ENCODE measurements around the gene AXIN2. TPM values are rescaled to one million over a fixed set of nuclear protein-coding genes. Genes with fewer than 3 reads are reported as not detected.
"Not testable (repeated sequence)": the region's sequence is repeated elsewhere in the genome, so short reads cannot be mapped to it uniquely, and the experiment has no call there.

AXIN2 gene
- polyA plus RNA-seq, 3 donors, result 0.10 TPM; not detected in 2

DNA sequence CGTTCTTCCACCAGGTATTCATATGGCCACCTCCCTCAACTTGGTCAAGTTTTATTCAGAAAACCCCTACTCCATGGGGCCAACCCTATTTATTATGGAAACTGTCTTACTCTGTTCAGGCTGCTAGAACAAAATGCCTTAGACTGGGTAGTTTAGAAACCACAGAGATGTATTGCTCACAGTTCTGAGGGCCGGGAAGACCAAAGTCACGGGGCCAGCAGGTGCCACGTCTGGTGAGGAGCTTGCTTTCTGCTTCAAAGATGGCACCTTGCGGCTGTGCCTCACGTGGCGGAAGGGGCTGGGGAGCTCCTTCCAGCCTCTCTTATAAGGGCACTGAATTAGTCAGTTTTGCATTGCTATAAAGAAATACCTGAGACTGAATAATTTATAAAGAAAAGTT is 74.3 kb downstream of the AXIN2 start:
- Histone ChIP-seq H3K4me2 (replicated peaks; ENCODE audit: extremely low read depth, low read length, poor library complexity, severe bottlenecking) (no peak overlapping the region), H3K9ac (ENCODE audit: insufficient read depth, low read length, poor library complexity, severe bottlenecking) (no peak overlapping the region), H2AFZ (ENCODE audit: insufficient read depth, low read depth, low read length, poor library complexity, severe bottlenecking) (no peak overlapping the region), H3K4me3 (replicated peaks in 1 of 3; ENCODE audit: low read depth in 2 of 3, low read length in 3 of 3) (no peak overlapping the region), H3K4me1 (ENCODE audit: control insufficient read depth in 1 of 2, insufficient read depth in 2 of 2, low read length in 2 of 2) (no peaks in the 10 kb centered on the region), H3K9me3 (replicated peaks in 1 of 2; ENCODE audit: control insufficient read depth in 1 of 2, insufficient read depth in 1 of 2, low read length in 2 of 2) (no peaks in the 10 kb centered on the region), H4K20me1 (ENCODE audit: insufficient read depth, low read length) (no peaks in the 10 kb centered on the region), H3K79me2 (ENCODE audit: insufficient read depth, low read length) (no peaks in the 10 kb centered on the region), H3K36me3 (replicated peaks in 1 of 2; ENCODE audit: control insufficient read depth in 1 of 2, insufficient read depth in 2 of 2, low read length in 2 of 2) (no peaks in the 10 kb centered on the region), H3K27ac (ENCODE audit: low read depth in 1 of 2, low read length in 2 of 2) (no peak overlapping the region), H3K27me3 (ENCODE audit: control insufficient read depth in 2 of 2, insufficient read depth in 2 of 2, low read length in 2 of 2) (no peaks in the 10 kb centered on the region)
- Mint-ChIP-seq H3K9me3 (peaks cover 0 to 10% (median 8%) of the 10 kb centered on the region in 7 donors), H3K27me3 (ENCODE audit: low read depth in 3 of 3) (peaks cover 2 to 9% (median 2%) of the 10 kb centered on the region in 3 donors), H3K36me3 (no peaks in the 10 kb centered on the region), H3K4me1 (no peaks in the 10 kb centered on the region), H3K27ac (no peak overlapping the region), H3K4me3 (no peak overlapping the region)
- TF ChIP-seq CTCF (IDR thresholded peaks at IDR 0.05), result no peak
- intact Hi-C loops (cut with micrococcal nuclease), result no loop called here
- DNase-seq, result no peak
- 89% methylated on average over 4 of the region's 7 CpGs for WGBS (ENCODE audit: insufficient coverage)

- H3K27me3 ChIP-seq (ENCODE audit: control insufficient read depth in 2 of 2, insufficient read depth in 2 of 2, low read length in 2 of 2), result no peaks in the 10 kb centered on the region
- H3K9me3 Mint-ChIP-seq, result peaks cover 4 to 16% (median 8%) of the 10 kb centered on the region in 7 donors
- no peak overlapping the region for H3K4me3 Mint-ChIP-seq
- DNase-seq, result no peak
- H3K36me3 ChIP-seq (replicated peaks in 1 of 2; ENCODE audit: control insufficient read depth in 1 of 2, insufficient read depth in 2 of 2, low read length in 2 of 2), result no peaks in the 10 kb centered on the region
- no peak overlapping the region for H3K4me3 ChIP-seq (replicated peaks in 1 of 3; ENCODE audit: low read depth in 2 of 3, low read length in 3 of 3)
- no peak overlapping the region for H3K9ac ChIP-seq (ENCODE audit: insufficient read depth, low read length, poor library complexity, severe bottlenecking)
- no peak overlapping the region for H2AFZ ChIP-seq (ENCODE audit: insufficient read depth, low read depth, low read length, poor library complexity, severe bottlenecking)
- peaks cover 0 to 6% of the 10 kb centered on the region in 2 donors for H3K9me3 ChIP-seq (replicated peaks in 1 of 2; ENCODE audit: control insufficient read depth in 1 of 2, insufficient read depth in 1 of 2, low read length in 2 of 2)
- H3K27me3 Mint-ChIP-seq (ENCODE audit: low read depth in 3 of 3), result peaks cover under 1 to 10% (median 2%) of the 10 kb centered on the region in 3 donors
- H3K4me1 Mint-ChIP-seq, result no peaks in the 10 kb centered on the region
- no peak overlapping the region for H3K27ac Mint-ChIP-seq
- no peaks in the 10 kb centered on the region for H3K79me2 ChIP-seq (ENCODE audit: insufficient read depth, low read length)
- WGBS (ENCODE audit: insufficient coverage), result 82% methylated on average over 4 of the region's 9 CpGs
- H3K4me1 ChIP-seq (ENCODE audit: control insufficient read depth in 1 of 2, insufficient read depth in 2 of 2, low read length in 2 of 2), result no peaks in the 10 kb centered on the region
- intact Hi-C loops (cut with micrococcal nuclease), result no loop called here
- H3K27ac ChIP-seq (ENCODE audit: low read depth in 1 of 2, low read length in 2 of 2), result no peak overlapping the region
- H3K36me3 Mint-ChIP-seq, result no peaks in the 10 kb centered on the region
- no peak overlapping the region for H3K4me2 ChIP-seq (replicated peaks; ENCODE audit: extremely low read depth, low read length, poor library complexity, severe bottlenecking)
- no peak for TF ChIP-seq CTCF (IDR thresholded peaks at IDR 0.05)
- no peaks in the 10 kb centered on the region for H4K20me1 ChIP-seq (ENCODE audit: insufficient read depth, low read length)
Observed at GRCh38 chr17:65485388-65486299, 75.8 kb downstream of the AXIN2 start.

DNA sequence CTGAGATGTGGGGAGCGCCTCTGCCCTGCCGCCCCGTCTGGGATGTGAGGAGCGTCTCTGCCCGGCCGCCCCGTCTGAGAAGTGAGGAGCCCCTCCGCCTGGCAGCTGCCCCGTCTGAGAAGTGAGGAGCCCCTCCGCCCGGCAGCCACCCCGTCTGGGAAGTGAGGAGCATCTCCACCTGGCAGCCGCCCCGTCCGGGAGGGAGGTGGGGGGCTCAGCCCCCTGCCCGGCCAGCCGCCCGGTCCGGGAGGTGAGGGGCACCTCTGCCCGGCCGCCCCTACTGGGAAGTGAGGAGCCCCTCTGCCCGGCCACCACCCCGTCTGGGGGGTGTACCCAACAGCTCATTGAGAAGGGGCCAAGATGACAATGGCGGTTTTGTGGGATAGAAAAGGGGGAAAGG is 77.0 kb downstream of the AXIN2 start:
- H3K27ac ChIP-seq (ENCODE audit: low read depth in 1 of 2, low read length in 2 of 2); H2AFZ ChIP-seq (ENCODE audit: insufficient read depth, low read depth, low read length, poor library complexity, severe bottlenecking); H3K4me1 ChIP-seq (ENCODE audit: control insufficient read depth in 1 of 2, insufficient read depth in 2 of 2, low read length in 2 of 2); H3K4me1 Mint-ChIP-seq; intact Hi-C loops (cut with micrococcal nuclease); DNase-seq; H3K4me3 ChIP-seq (replicated peaks in 1 of 3; ENCODE audit: low read depth in 2 of 3, low read length in 3 of 3); H3K4me3 Mint-ChIP-seq; H3K36me3 ChIP-seq (replicated peaks in 1 of 2; ENCODE audit: control insufficient read depth in 1 of 2, insufficient read depth in 2 of 2, low read length in 2 of 2); H3K27me3 ChIP-seq (ENCODE audit: control insufficient read depth in 2 of 2, insufficient read depth in 2 of 2, low read length in 2 of 2); H3K9me3 ChIP-seq (replicated peaks in 1 of 2; ENCODE audit: control insufficient read depth in 1 of 2, insufficient read depth in 1 of 2, low read length in 2 of 2); H3K27ac Mint-ChIP-seq; H3K9ac ChIP-seq (ENCODE audit: insufficient read depth, low read length, poor library complexity, severe bottlenecking); H3K4me2 ChIP-seq (replicated peaks; ENCODE audit: extremely low read depth, low read length, poor library complexity, severe bottlenecking); H3K27me3 Mint-ChIP-seq (ENCODE audit: low read depth in 3 of 3); H3K79me2 ChIP-seq (ENCODE audit: insufficient read depth, low read length); H4K20me1 ChIP-seq (ENCODE audit: insufficient read depth, low read length); H3K36me3 Mint-ChIP-seq: not testable (repeated sequence)
- WGBS (ENCODE audit: insufficient coverage), result 99% methylated on average over 8 of the region's 24 CpGs
- H3K9me3 Mint-ChIP-seq, result peaks cover 4 to 21% (median 12%) of the 10 kb centered on the region in 7 donors
